HG03558 (cell line): ENCODE measurements around the gene CPE.

Source experiments
- ATAC-seq: cut with Tn5 transposase; IDR thresholded peaks from one replicate; pipeline ENCODE4 v1.9.1; 2021; ENCODE audit warnings: moderate number of reproducible peaks; ENCODE audit not compliant: unreplicated experiment; ENCODE audit errors: extremely low read depth

CPE gene

DNA sequence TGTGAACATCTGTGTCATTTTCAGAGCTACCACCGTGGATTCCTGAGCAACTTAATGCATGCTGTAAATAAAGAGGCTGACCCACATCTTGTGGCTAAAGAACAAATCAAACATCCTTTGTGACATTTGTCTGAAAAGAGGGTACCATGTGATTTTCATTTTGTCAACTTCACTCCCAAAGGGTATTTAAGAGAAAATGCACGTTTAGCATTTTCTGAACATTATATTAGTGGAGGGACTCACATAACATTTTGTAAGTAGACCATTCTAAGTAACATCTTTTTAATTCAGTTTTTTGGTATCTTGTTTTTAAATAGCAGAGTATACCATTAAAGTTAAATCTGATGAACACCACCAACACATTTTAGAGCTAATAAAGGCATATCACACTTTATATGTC is 17.0 kb upstream of the CPE start:
- no peak for ATAC-seq

- ATAC-seq, result no peak
Observed at GRCh38 chr4:165364452-165365080, 14.2 kb upstream of the CPE start.

GRCh38 chr4:165367040-165367439 is 11.8 kb upstream of the CPE start:
- ATAC-seq, result no peak

- no peak for ATAC-seq
Observed at GRCh38 chr4:165368114-165368513, 10.7 kb upstream of the CPE start.

DNA sequence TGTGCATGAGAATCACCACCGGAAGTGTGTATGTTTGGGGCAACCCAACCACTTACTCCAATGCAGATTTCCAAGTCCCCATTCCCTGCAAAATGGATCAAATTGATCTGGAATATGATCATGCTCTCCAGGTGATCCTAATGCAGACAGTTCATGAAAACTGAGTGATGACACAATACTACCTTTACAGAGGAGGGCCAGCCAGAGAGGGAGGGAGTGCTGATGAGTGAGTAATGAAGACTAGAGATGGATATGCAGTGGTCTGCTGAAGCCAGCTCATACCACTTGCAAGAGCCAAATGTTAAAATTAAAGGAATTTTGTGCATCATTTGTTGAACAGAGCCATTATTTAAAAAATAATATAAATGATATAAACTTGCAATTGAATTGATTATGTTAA is 10.2 kb upstream of the CPE start:
- ATAC-seq, result no peak

DNA sequence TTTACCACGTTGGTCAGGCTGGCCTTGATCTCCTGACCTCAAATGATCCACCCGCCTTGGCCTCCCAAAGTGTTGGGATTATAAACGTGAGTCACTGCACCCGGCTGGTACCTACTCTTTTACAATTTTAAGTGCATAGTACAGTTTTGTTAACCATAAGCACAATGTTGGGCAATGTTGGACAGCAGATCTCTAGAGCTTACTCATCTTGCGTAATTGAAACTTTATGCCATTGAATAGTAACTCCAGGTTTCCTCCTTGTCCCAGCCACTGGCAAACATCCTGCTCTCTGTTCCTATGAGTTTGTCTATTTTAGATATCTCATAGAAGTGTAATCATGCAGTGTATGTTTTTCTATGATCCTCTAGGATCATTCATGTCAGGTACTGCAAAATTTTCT is 9.3 kb upstream of the CPE start:
- ATAC-seq, result no peak

DNA sequence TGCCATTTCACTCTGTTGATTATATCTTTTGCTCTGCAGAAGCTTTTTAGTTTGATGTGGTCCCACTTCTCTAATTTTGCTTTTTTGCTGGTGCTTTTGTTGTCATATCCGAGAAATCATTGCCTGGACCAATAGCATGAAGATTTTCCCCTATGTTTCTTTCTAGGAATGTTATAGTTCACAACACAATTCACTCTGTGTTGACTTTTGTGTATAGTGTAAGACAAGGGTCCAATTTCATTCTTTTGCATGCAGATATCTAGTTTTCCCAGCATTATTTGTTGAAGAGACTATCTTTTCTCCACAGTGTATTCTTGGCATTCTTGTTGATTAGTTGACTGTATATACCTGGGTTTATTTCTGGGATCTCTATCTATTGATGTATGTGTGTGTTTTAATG is 8.3 kb upstream of the CPE start:
- no peak for ATAC-seq

DNA sequence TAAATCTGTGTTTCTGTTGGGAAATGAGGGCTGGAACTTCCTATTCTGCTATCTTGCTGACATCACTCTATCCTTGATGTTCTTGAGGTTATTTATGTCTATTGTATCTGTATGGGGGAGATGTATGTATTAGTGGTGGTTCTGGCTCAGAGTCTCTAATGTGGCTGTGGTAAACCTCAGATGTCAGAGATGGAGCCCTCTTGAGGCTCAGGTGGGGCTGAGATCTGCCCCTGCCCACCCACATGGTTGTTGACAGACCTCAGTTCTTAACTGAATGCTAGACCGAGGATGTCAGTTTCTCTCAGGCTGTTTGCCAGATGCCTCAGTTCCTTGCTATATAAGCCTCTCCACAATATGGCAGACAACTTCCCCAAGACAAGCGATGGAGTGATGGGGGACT is 3.3 kb upstream of the CPE start:
- no peak for ATAC-seq

DNA sequence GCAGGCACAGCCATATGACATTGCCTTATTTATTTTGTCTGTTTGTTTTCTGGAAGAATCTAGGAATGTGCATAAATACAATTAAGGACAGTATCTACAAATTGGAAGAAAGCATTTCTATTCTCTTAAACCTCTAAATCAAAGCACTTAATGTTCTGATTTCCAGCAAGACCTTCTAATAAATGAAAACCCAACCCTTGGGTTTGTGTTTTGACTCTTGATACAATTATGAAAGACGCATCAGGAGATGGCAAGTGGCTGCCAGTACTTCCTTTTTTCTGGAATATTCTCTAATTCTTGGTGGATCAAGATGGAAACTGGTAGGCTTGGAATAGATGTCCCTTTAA is 437 bp upstream of the CPE start:
- no peak for ATAC-seq

DNA sequence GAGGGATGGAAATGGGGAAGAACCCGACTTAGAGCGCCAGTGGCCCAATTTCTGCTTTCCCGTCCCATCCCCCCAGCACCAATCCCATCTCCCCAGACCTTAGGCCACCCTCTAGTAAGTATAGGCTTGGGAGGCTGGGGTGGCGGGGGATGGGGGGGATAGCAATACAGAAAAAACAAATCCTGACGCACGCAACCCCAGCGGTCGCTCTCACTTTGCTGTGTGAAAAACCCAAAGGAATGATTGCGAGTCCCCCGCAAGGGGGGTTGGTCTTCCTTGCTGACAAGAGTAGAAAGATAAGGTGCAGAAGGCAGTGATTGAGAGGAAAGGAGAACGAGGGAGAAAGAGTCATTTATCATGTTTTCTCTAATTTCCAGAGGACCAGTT is 863 bp downstream of the CPE start:
- no peak for ATAC-seq

GRCh38 chr4:165380805-165381204 is 2.0 kb downstream of the CPE start:
- no peak for ATAC-seq

DNA sequence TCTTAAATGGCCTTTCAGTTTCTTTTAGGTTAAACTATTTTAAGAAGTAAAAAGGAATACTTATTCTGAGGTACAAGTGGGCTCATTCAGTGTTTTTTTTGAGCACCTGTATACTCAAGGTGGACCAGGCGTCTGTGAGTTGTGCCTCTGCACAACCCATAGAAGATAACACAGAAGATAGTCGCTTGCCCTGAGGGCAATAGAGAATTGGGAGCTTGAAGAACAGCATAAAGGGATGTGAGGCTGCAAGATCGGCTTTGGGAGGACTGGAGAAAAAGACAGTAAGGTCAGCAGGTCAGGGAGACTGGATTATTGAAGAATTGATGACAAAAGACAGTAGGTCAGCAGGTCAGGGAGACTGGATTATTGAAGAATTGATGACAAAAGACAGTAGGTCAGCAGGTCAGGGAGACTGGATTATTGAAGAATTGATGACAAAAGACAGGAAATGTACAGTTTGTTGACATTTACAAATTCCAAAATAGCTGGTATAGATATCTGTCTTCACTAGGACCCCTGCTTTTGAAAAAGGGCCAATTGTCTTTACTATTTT is 3.1 kb downstream of the CPE start:
- no peak for ATAC-seq

DNA sequence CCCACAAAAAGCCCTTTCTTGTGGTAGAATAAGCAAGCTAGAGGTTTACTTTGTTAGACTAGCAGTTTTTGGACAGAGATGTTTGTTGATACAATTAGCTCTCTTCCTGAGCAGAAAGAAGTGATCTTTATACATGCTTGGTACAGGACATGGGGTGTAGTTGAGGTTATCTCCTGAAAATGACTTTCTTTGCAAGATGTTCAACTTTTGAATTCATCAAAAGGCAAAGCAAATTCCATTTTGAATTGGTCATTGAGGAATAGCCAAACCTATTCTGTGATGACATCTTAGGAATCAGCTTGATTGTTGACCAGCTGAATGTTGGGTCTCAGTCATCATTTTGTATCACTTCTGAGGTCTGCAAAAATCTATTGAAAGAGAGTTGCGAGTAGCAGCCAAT is 3.8 kb downstream of the CPE start:
- ATAC-seq, result no peak

DNA sequence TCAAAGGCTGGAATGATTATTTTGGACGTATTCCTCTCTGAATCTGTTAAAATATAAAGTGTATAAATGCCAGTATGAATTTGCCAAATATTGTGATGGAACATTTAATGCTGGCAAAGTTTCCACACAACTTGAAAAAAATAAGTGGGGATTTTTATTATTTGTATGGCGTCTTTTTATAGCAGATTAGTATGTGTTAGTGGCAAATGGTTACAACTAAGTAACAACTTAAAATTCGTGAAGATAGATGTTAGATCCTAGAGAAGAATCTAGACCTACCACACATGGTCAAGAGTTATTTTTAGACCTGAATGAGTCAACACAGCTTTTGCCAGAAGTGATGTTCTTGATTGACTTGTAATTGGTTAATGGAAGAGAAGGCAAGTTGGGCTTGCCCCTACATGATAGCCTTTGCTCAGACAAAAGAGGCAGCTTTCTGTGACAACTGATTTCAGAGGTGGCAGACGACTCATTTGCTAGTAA is 4.8 kb downstream of the CPE start:
- ATAC-seq, result no peak

DNA sequence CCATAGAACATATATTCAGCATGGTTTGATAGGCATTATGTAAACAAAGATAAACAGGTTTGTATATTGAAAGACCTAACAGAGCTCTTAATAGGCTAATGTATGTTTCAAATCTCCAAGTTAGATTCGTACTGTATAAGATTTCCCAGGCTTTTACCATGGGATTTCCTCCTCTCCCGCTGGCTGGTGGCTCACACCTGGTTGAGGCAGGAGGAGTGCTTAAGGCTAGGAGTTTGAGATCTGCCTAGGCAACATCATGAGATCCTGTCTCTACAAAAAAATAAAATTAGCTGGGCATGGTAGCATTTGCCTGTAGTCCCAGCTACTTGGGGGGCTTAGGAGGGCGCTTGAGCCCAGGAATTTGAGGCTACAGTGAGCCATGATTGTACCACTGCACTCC is 5.4 kb downstream of the CPE start:
- ATAC-seq, result no peak

DNA sequence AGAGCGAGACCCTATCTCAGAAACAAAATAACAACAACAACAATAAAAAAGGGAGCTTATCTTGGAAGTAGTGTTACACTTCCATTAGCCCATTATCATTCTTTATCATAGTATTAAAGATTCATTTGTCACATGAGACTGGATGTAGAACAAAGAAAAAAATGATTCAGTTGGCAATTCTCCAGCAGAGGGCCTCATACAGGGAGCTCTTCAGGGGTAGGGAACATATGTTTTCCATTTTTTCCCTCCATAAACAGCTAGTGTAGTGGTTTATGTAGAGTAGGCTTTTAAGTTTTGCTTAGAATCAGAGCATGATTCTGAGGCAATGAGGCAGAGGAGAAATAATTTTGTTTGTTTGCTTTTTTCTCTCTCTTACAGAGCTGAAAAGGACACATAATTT is 5.8 kb downstream of the CPE start:
- no peak for ATAC-seq

DNA sequence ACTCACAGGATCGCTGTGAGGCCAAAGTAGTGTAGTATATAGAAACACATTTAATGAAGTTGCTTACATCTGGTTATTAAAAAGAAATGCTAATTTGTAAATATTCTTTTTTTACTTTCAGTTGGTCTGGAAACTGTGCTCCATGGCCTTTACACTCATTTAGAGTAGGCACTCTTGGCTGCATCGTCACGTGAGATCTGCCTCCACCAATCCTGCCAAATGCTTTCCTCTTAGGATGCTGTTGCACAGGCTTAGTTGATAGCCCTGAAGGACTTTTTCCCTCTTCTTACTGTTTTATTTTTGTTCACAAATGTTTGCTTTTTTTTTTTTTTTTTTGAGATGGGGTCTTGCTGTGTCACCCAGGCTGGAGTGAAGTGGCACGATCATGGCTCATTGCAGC is 6.3 kb downstream of the CPE start:
- no peak for ATAC-seq

- no peak for ATAC-seq
Observed at GRCh38 chr4:165386328-165386727, 7.5 kb downstream of the CPE start.

DNA sequence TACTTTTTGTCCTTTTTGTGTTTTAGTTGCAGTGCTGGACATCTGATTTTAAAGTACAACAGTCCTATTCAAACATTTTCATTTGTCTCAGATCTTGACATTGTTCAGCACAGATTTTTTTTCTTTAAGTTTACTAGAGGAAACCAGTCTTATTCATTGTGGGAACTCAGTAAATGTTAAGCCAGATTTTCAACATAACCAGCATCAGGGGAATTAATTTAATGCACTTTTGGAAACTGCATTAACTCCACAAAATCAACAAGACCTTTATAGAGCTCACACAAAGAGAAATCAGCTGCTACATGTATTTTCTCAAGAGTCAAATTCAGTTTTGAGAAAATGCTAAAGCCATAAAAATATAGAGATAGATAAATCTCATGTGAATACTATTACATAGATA is 9.9 kb downstream of the CPE start:
- ATAC-seq, result no peak

GRCh38 chr4:165393051-165393450 is 14.2 kb downstream of the CPE start:
- ATAC-seq, result no peak

DNA sequence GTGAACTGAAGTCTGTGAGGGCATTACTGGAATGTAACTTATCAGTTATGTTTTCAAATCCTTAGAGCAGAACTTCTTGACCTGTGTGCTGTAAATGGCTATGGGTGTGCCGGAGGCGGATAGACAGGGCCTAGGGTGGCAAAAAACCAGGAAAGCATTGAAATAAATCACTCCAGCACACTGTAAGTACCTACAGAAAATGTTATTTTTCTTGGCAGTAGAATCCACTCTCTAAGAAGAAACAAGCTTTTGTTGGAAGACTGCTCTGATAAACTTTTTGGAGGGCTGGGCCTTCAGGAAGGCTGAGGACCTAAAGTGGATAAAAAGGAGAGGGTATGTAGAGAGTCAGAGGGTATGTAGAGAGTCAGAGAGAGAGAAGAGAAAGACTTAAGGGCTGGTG is 14.9 kb downstream of the CPE start:
- no peak for ATAC-seq

DNA sequence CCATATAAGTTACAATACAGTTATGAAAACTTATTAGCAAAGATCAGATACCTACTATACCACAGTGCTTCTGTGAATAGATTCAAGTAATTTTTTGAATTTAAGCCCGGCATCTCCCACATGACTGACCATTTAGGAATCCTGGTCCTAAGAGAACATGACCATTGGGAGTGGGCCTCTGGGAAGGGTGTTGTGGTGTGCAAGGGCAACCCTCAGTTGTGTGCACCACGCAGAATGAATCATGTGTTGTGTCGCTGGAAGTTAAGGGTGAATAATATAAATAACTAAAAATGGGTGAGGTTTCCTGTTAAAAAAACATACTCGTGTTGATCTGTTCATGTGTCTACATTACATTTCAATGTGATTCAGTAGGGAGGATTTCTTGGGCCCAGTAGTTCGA is 15.5 kb downstream of the CPE start:
- no peak for ATAC-seq

DNA sequence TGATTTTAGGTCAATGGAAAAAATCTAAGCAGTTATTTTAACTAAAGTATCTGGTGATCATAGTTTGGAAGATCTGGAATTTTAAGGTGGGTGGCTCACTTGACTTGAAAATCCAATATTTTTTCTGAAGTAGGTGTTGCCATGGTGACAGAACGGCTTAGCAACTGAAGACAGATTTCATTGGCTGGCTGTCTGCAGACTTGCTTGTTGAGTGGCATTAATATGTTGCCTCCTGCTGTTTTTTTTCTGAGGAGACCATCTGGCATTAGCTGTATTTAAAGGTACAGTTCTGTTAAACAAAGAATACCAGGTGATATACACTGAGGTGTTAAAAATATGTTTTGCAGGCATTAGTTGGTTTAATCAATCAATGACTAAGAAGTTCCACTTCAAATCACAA is 19.8 kb downstream of the CPE start:
- no peak for ATAC-seq
